T47D (cell line): ENCODE results near the gene CLASP1.
"Not testable (repeated sequence)": the region's sequence is repeated elsewhere in the genome, so short reads cannot be mapped to it uniquely, and the experiment has no call there.

Experiments used
- DNase-seq, 2 experiments: peaks; one replicate each; pipeline versions ENCODE4 v3.0.0 to v3.0.0-alpha.2; 2011 to 2012; ENCODE audit warnings: low read depth in 1 of 2, low spot score in 1 of 2
- JUND ChIP-seq: IDR thresholded peaks from 2 replicates; pipeline ENCODE4 v1.6.1; 2012; ENCODE audit warnings: low read depth
- in situ Hi-C: cut with HindIII; loops from 2 replicates; pipeline ENCODE4 v1.10.0; 2016; ENCODE audit warnings: low sequenced_read_pairs, low pct_unique_long_range_greater_than_20kb

The CLASP1 gene

DNA sequence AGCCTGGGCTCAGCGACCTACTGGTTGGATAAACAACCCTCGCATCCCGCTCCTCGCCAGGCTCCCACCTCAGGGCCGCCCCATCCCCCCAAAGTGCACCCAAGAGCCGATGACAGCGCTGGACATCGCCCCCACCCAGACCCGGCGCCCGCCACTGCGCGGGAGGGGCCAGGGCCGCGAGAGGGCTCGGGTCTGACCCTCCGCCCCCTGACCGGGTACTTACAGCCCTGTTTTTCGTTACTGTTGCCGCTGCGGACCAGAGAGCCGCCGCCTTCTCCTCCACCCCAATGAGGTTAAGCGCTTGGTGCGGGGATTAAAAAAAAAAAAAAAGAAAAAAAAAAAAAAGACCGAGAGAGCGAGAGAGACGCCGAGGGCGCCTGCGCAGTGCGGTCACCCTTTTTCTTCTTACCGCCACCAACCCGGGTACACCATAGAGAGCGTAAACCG lies at the start of gene CLASP1:
Gene CLASP1, minus strand, starts transcription at position 314 of the 447 bp plus-strand sequence. CDS start 43,567 bp downstream, outside the sequence.
- DNase-seq = peak in 1 of 2 experiments; percentile 77
- no peak for TF ChIP-seq JUND
- in situ Hi-C loops = no loop called here

DNA sequence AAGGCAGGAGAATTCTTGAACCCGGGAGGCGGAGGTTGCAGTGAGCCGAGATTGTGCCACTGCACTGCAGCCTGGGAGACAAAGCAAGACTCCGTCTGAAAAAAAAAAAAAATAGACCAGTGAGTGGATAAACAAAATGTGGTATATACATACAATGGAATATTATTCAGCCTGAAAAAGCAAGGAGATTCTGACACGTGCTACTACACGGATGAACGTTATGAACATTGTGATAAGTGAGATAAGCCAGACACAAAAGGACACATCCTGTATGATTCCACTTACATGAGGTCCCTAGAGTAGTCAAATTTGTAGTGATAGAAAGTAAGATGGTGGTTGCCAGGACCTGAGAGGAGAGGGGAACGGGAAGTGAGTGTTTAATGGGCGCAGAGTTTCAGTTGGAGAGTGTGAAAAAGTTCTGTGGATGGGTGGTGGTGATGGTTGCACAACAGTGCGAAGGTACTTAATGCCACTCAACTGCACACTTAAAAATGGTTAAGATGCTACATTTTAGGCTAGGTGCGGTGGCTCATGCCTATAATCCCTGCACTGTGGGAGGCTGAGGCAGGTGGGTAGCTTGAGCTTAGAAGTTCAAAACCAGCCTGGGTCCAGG lies 49.2 kb upstream of the CLASP1 start:
- in situ Hi-C loops = no loop called here
- DNase-seq = no peak
- no peak for TF ChIP-seq JUND

DNA sequence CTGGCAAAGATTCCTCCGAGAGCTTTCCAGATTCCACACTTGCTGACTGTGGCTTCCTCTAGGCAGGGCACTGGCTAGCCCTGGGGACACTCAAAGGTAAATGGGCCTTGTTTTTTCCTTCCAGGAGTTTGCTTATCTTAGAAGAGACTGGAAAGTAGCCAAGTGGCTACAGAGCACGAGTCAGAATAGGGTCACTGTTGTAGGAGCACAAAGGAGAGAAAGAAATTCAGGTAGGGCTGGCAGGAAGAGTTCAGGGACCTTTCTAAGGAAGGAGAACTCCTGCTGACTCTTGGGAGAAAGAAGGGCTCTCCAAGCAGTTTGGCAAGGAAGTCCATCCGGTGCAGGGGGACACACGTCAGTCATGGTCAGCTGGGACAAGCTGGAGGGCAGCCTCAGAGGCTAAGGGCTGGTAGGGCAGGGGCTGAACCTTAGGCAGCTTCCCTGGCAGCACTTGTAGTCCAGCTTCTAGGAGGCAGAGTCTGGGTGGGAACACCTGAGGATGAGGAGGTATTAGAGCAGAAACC lies 47.9 kb upstream of the CLASP1 start:
- in situ Hi-C loops = no loop called here
- DNase-seq = no peak
- no peak for TF ChIP-seq JUND

DNA sequence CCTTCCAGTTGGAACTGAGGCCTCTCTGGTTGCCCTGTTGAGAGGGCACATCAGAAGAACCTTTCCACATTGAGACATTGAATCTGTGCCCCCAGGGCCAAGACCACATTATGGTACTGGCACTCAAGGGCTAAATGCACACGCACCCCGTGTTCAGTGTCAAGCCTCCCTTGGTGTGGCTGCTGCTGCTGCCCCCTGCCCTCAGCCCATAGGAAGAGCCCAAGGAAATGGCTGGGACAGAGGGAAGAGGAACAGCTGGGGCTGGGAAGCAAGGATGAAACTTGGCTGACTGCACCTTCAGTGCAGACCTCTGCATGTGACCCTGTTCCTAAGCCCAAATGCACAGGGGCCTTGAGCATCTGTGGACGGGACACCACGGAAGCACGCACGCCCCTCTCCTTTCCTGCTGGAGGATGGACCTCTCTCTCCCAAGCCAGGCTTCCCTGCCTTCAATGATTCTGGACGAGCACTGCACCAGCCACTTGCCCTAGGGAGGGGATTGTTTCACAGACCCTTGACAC lies 47.2 kb upstream of the CLASP1 start:
- TF ChIP-seq JUND = no peak
- in situ Hi-C loops = no loop called here

DNA sequence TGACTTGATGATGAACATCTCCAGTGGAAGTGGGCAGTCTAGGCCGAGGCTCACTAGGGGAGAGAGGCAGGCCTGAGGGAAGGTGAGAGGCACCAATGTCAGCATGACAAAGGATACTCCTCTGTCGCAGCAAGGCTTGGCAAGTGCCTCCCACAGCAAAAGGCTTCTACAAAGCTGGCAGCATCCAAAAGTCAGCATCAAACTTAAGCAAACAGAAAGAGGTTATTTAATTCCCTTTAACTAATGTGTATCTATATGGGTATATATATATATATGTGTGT lies 45.8 kb upstream of the CLASP1 start:
- in situ Hi-C loops = no loop called here
- no peak for TF ChIP-seq JUND

More for the DNA sequence above, 47.2 kb upstream of the CLASP1 start:
- DNase-seq = no peak

DNA sequence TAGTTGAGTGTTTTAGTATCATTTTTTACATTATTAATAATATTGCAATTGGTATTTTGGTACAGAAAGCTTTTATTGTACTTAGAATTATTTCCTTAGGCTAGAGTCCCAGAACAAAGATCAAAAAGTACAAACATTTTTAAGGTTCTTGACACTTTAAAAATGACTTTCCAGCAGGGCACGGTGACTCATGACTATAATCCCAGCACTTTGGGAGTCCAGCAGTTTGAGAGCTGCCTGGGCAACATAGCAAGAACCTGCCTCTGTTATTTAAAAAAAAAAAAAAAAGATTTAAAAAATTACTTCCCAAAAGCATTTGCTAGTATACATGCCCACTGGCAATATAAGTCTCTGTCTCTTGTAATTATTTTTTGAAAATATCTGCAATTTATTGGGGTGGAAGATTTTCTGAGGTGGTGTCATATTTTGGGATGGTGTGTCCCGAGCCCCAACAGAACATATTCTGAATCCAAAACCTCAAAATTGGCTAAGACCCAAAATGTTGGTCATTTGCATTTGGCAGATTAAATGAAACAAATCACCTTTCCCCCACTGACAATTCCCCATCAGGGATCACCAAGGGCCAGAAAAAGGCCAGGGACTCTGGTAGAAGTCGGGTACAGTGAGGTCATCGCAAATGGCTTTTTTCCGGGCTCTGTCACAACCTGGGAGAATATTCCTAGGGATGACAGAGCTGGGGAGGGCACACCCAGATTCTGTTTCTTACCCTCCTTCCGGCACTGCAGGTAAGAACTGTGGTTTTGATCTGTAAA lies 45.3 kb upstream of the CLASP1 start:
- in situ Hi-C loops = no loop called here
- no peak for DNase-seq
- TF ChIP-seq JUND = no peak

More for the DNA sequence above, 45.8 kb upstream of the CLASP1 start:
- no peak for DNase-seq

DNA sequence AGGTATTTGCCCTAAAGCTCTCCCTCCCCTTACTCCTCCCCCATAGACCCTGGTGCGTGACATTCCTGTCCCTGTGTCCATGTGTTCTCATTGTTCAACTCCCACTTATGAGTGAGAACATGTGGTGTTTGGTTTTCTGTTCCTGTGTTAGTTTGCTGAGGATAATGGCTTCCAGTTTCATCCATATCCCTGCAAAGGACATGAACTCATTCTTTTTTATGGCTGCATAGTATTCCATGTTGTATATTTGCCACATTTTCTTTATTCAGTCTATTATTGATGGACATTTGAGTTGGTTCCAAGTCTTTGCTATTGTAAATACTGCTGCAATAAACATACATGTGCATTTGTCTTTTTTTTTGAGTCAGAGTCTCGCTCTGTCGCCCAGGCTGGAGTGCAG lies 41.3 kb upstream of the CLASP1 start:
- in situ Hi-C loops, DNase-seq: not testable (repeated sequence)

DNA sequence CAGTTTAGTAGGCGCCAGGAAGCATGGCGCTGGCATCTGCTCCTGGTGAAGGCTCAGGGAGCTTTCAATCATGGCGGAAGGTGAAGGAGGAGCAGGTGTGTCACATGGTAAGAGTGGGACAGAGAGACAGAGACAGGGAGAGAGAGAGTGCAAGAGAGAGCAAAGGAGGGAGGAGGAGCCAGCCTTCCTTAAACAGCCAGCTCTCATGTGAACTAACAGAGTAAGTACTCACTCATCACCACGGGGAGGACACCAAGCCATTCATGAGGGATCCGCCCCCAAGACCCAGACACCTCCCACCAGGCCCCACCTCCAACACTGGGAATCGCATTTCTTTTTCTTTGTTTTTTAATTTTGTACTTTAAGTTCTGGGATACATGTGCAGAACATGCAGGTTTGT lies 40.8 kb upstream of the CLASP1 start:
- TF ChIP-seq JUND = no peak
- in situ Hi-C loops = no loop called here
- DNase-seq = no peak

DNA sequence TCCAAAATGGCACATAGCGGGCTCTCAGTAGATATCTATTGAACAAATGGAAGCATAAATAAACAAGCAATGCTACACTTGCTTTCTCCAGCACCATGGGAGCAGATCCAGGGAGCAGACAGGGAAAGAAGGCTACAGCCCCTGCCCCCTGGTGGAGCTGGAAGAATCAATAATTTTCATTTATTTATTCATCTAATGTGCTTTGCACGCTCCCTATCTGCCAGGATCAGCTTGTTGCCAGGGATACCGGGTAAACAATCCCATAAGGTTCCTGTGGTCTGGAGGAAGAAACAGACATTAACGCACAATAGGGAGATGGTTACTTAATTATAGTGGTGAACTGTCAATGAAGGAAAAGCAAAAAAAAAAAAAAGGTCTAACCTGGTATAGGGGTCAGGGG lies 40.1 kb upstream of the CLASP1 start:
- in situ Hi-C loops = no loop called here
- peak in 1 of 2 experiments; percentile 45 for DNase-seq
- no peak for TF ChIP-seq JUND

DNA sequence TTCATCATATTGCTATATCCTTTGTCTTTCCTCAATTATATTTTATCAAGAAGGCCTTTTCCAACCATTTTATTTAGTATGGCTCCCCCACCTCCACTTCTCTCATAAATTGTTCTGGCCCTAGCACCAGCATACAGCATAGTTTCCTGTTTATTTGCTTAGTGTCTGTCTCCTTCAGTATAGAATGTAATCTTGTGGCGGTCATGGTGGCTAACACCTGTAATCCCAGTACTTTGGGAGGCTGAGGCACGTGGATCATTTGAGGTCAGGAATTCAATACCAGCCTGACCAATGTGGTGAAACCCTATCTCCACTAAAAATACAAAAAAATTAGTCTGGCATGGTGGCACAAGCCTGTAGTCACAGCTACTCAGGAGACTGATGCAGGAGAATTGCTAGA lies 39.6 kb upstream of the CLASP1 start:
- in situ Hi-C loops = no loop called here

DNA sequence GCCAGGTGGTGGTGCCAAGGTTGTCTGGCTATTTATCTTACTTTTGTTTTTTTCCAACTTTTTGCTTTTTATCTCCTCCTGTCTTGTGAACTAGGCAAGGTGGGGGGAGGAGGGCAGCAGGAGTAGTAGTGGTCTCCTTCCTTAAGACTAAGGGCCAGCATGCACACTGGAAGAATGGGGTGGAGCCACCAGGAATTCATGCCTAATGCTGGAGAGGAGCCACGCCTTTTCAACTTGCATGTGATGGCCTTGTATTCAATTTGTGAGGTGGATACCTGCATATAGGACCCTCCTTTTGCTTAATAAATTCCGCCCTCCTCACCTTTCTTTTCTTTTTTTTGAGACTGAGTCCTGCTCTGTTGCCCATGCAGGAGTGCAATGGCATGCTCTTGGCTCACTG lies 37.6 kb upstream of the CLASP1 start:
- TF ChIP-seq JUND = no peak
- in situ Hi-C loops = no loop called here
- no peak for DNase-seq

More for the DNA sequence above, 39.6 kb upstream of the CLASP1 start:
- TF ChIP-seq JUND = no peak
- no peak for DNase-seq

DNA sequence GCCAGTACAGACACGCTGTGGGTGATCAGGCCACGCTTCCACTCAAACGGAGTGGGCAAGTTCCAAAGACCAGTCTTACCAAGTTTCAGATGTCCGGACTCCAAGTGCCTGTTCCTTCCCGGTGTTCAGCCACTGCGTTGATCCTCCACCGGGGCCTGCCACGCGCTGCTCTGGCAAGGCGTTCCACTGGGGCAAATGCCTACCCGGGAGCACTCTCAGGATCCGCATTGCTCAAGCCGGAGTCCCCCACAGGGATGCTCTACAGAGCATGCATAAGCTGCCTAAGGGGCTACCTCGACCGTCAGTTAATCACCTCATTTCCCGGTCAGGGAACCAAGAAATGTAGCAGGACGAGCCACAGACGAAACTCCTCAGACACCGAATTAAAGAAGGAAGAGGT lies 37.0 kb upstream of the CLASP1 start:
- TF ChIP-seq JUND = no peak
- in situ Hi-C loops = no loop called here

More for the DNA sequence above, 37.0 kb upstream of the CLASP1 start:
- DNase-seq = no peak
